A549 (cell line): ENCODE measurements around the gene LSP1. TPM values are rescaled to one million over a fixed set of nuclear protein-coding genes. Genes with fewer than 3 reads are reported as not detected.

Experiments
- ATAC-seq, 2 experiments: fragments of 200-7000 bp in 1 of 2; fragments of >200 bp in 1 of 2; cut with Nextera tagmentation in 1 of 2; cut with Tn5 transposase in 1 of 2; 3 replicates each; pipeline versions ENCODE4 v1.8.0 to v1.9.1; 2018 to 2020; ENCODE audit warnings: mild to moderate bottlenecking in 1 of 2, moderate library complexity in 1 of 2
- CTCF ChIA-PET: fragments of 300-600 bp; sonication (Branson Sonifier 250); formaldehyde crosslinking; extraction: SDS; loops from one replicate; lab custom pipeline; 2021; ENCODE audit warnings: antibody characterized with exemption, inconsistent platforms; lab: Yijun Ruan, JAX
- POLR2A ChIA-PET: fragments of 350-600 bp; formaldehyde crosslinking; extraction: SDS; loops from one replicate; lab custom pipeline; 2021; ENCODE audit warnings: antibody characterized with exemption, inconsistent platforms; lab: Yijun Ruan, JAX
- DNase-seq, 2 experiments: peaks; one replicate each; pipeline versions ENCODE4 v3.0.0 to v3.0.0-alpha.2; 2011 to 2016; ENCODE audit warnings: low read depth in 1 of 2, low spot score in 1 of 2
- FAIRE-seq: peaks from 2 replicates; lab custom pipeline; 2011; peaks lifted over from hg19 to GRCh38; lab: Jason Lieb, UNC
- H3K27ac ChIP-seq, 2 experiments: fragments of >200 bp; sonication (Bioruptor Twin); formaldehyde crosslinking; 3 replicates each; pipeline ENCODE4 v1.5.1; 2016 to 2017
- H3K4me1 ChIP-seq: fragments of >200 bp; sonication (Bioruptor Twin); formaldehyde crosslinking; 3 replicates; pipeline ENCODE4 v1.6.1; 2016
- H3K4me2 ChIP-seq: fragments of >200 bp; sonication (Bioruptor Twin); formaldehyde crosslinking; 3 replicates; pipeline ENCODE4 v1.6.1; 2016
- H3K4me3 ChIP-seq: fragments of >200 bp; sonication (Bioruptor Twin); formaldehyde crosslinking; 3 replicates; pipeline ENCODE4 v1.5.1; 2016
- H3K9me3 ChIP-seq: fragments of >200 bp; sonication (Bioruptor Twin); formaldehyde crosslinking; 3 replicates; pipeline ENCODE4 v1.6.1; 2016
- BCL3 ChIP-seq: fragments of >200 bp; sonication (Bioruptor Twin); formaldehyde crosslinking; IDR thresholded peaks from 3 replicates; pipeline ENCODE4 v1.6.1; 2016
- CBX2 ChIP-seq: fragments of 200-600 bp; sonication (generic); IDR thresholded peaks from 2 replicates; pipeline ENCODE4 v1.6.1; 2016; ENCODE audit warnings: low read depth, mild to moderate bottlenecking, borderline replicate concordance
- CHD4 ChIP-seq: fragments of 200-600 bp; sonication (generic); IDR thresholded peaks from 2 replicates; pipeline ENCODE4 v1.6.1; 2016; ENCODE audit warnings: antibody characterized with exemption, mild to moderate bottlenecking, borderline replicate concordance
- EHMT2 ChIP-seq: fragments of 200-600 bp; sonication (generic); IDR thresholded peaks from 2 replicates; pipeline ENCODE4 v1.6.1; 2016; ENCODE audit warnings: antibody characterized with exemption, low read depth, mild to moderate bottlenecking, moderate library complexity
- HMGXB4 ChIP-seq: fragments of 250-450 bp; sonication (Bioruptor Pico); IDR thresholded peaks from 2 replicates; pipeline ENCODE4 v1.5.0; 2021; ENCODE audit warnings: mild to moderate bottlenecking, moderate library complexity, borderline replicate concordance
- HOXA7 ChIP-seq: fragments of 250-450 bp; sonication (Bioruptor Pico); IDR thresholded peaks from 2 replicates; pipeline ENCODE4 v1.5.0; 2020; ENCODE audit warnings: mild to moderate bottlenecking, moderate library complexity
- JUN ChIP-seq, 2 experiments: fragments of >200 bp; sonication (Bioruptor Twin); formaldehyde crosslinking; IDR thresholded peaks; 2 replicates in 1 of 2; 3 replicates in 1 of 2; pipeline ENCODE4 v1.6.1; 2016 to 2017
- KDM1A ChIP-seq: fragments of 200-600 bp; sonication (generic); IDR thresholded peaks from 2 replicates; pipeline ENCODE4 v1.6.1; 2016; ENCODE audit warnings: low read depth, mild to moderate bottlenecking
- KDM5A ChIP-seq: fragments of 200-600 bp; sonication (generic); IDR thresholded peaks from 2 replicates; pipeline ENCODE4 v1.6.1; 2016; ENCODE audit warnings: antibody characterized with exemption, mild to moderate bottlenecking
- MYC ChIP-seq: IDR thresholded peaks from 2 replicates; pipeline ENCODE4 v1.6.1; 2012; ENCODE audit warnings: mild to moderate bottlenecking, inconsistent platforms, low read length, improper control_type of control experiment, borderline replicate concordance
- NPAS2 ChIP-seq: fragments of 250-450 bp; sonication (Bioruptor Pico); IDR thresholded peaks from 2 replicates; pipeline ENCODE4 v1.8.0; 2022; ENCODE audit warnings: mild to moderate bottlenecking, moderate library complexity, borderline replicate concordance
- PHF8 ChIP-seq: fragments of 200-600 bp; sonication (generic); IDR thresholded peaks from 2 replicates; pipeline ENCODE4 v1.6.1; 2016; ENCODE audit warnings: low read depth, mild to moderate bottlenecking, antibody characterized with exemption, moderate library complexity, borderline replicate concordance
- POLR2AphosphoS2 ChIP-seq: conservative IDR thresholded peaks from 2 replicates; pipeline ENCODE4 v1.6.1; 2012; ENCODE audit warnings: low read length, improper control_type of control experiment, inconsistent platforms
- RARB ChIP-seq: fragments of 250-450 bp; sonication (Bioruptor Pico); IDR thresholded peaks from 2 replicates; pipeline ENCODE4 v1.8.0; 2021; ENCODE audit warnings: mild to moderate bottlenecking, moderate library complexity
- RCOR1 ChIP-seq: fragments of 150-350 bp; IDR thresholded peaks from 2 replicates; pipeline ENCODE4 v1.6.1; 2014; ENCODE audit warnings: antibody characterized with exemption, low read length, low read depth
- REST ChIP-seq: fragments of 200-600 bp; sonication (generic); IDR thresholded peaks from 2 replicates; pipeline ENCODE4 v1.6.1; 2016; ENCODE audit warnings: antibody characterized with exemption, mild to moderate bottlenecking, moderate library complexity
- SREBF2 ChIP-seq: fragments of 450-650 bp; IDR thresholded peaks from 2 replicates; pipeline ENCODE4 v1.6.1; 2014; ENCODE audit warnings: mild to moderate bottlenecking, moderate library complexity
- TFCP2L1 ChIP-seq: fragments of 250-450 bp; sonication (Bioruptor Pico); IDR thresholded peaks from 2 replicates; pipeline ENCODE4 v1.5.0; 2021; ENCODE audit warnings: mild to moderate bottlenecking
- ZC3H11A ChIP-seq: fragments of 450-650 bp; IDR thresholded peaks from 2 replicates; pipeline ENCODE4 v1.6.1; 2014; ENCODE audit warnings: antibody characterized with exemption, mild to moderate bottlenecking
- WGBS: methylation state at CpG from one replicate; pipeline ENCODE4 v1.1.6; 2017; ENCODE audit errors: missing lambda C conversion rate; 5-methylcytosine and 5-hydroxymethylcytosine counted together
- polyA plus RNA-seq, 4 experiments: library from polyadenylated mRNA; depleted of rRNA in 3 of 4; stranded (reverse); fragments of >200 nt; fragmentation: RNase III in 1 of 4; extraction: RNeasy Plus Mini Kit Qiagen cat#74134 plus additional on column Dnase treatment in 1 of 4; gene quantifications; 2 replicates in 3 of 4; 3 replicates in 1 of 4; pipeline ENCODE4 v1.2.3, GENCODE V29; 2011 to 2017

LSP1 gene
- polyA plus RNA-seq, 2 of the 4 experiments (the other 2 are of a cell fraction), result 0.67 to 3.5 TPM

GRCh38 chr11:1928891-1929541 is 76.1 kb downstream of the LSP1 start:
- 78% methylated on average over 25 of the region's 35 CpGs for WGBS

More at GRCh38 chr11:1928891-1929541, 76.1 kb downstream of the LSP1 start:
- Histone ChIP-seq H3K4me3 (no peak overlapping the region), H3K4me1 (no peaks in the 10 kb centered on the region), H3K4me2 (no peak overlapping the region), H3K27ac (no peak overlapping the region), H3K9me3 (no peaks in the 10 kb centered on the region)
- POLR2A ChIA-PET, result no interaction called here
- TF ChIP-seq NPAS2 (CRISPR knock-in tag), result no peak
- no peak for TF ChIP-seq POLR2AphosphoS2
- no peak for TF ChIP-seq CBX2
- TF ChIP-seq MYC, result no peak
- no peak for TF ChIP-seq JUN (IDR thresholded peaks at IDR 0.05)
- no peak for TF ChIP-seq CHD4
- TF ChIP-seq HMGXB4 (CRISPR knock-in tag), result no peak
- no peak for TF ChIP-seq SREBF2
- TF ChIP-seq KDM5A, result no peak
- TF ChIP-seq KDM1A, result no peak
- no peak for TF ChIP-seq REST
- TF ChIP-seq EHMT2, result no peak
- TF ChIP-seq ZC3H11A, result no peak
- no peak for TF ChIP-seq PHF8
- no peak for TF ChIP-seq RCOR1
- no peak for TF ChIP-seq TFCP2L1 (CRISPR knock-in tag)
- TF ChIP-seq HOXA7, result no peak
- no peak for TF ChIP-seq BCL3
- TF ChIP-seq RARB, result no peak
- DNase-seq, result no peak
- ATAC-seq, result no peak
- CTCF ChIA-PET, result interaction anchor here (0.7 to 1.6 kb wide), 4 partner anchors 47 to 382 kb away, joined by 3 to 6 read pairs (median 4); no protein-coding TSS in a partner anchor
- no peak for FAIRE-seq
